Endodermal cell (in vitro differentiated cells): Measurements from ENCODE around the gene OMA1. TPM values are rescaled to one million over a fixed set of nuclear protein-coding genes. Genes with fewer than 3 reads are reported as not detected.
A peak's percentile ranks its signal among the peaks of the same experiment; 100 is the strongest.

ENCODE experiments used
- DNase-seq: peaks from one replicate; pipeline ENCODE4 v3.0.0-alpha.2; 2017
- H3K27ac ChIP-seq: 2 replicates; pipeline ENCODE4 v1.5.1; 2013; ENCODE audit warnings: mild to moderate bottlenecking, low read depth, low read length, moderate library complexity
- H3K27me3 ChIP-seq: 2 replicates; pipeline ENCODE4 v1.6.1; 2013; ENCODE audit warnings: mild to moderate bottlenecking, low read length, moderate library complexity; ENCODE audit not compliant: insufficient read depth, control insufficient read depth, poor library complexity, severe bottlenecking
- H3K36me3 ChIP-seq: 2 replicates; pipeline ENCODE4 v1.7.0; 2013; ENCODE audit warnings: mild to moderate bottlenecking, low read length, moderate library complexity; ENCODE audit not compliant: control insufficient read depth, insufficient read depth
- H3K4me1 ChIP-seq: one replicate; pipeline ENCODE4 v1.7.0; 2013; ENCODE audit warnings: low read length; ENCODE audit not compliant: control insufficient read depth, insufficient read depth
- H3K4me3 ChIP-seq: 2 replicates; pipeline ENCODE4 v1.5.1; 2013; ENCODE audit warnings: mild to moderate bottlenecking, low read length, moderate library complexity
- H3K9ac ChIP-seq: 2 replicates; pipeline ENCODE4 v1.6.1; 2013; ENCODE audit warnings: mild to moderate bottlenecking, low read length, moderate library complexity; ENCODE audit not compliant: poor library complexity, severe bottlenecking; ENCODE audit errors: extremely low read depth
- H3K9me3 ChIP-seq: 2 replicates; pipeline ENCODE4 v1.6.1; 2013; ENCODE audit warnings: mild to moderate bottlenecking, low read length, moderate library complexity; ENCODE audit not compliant: control insufficient read depth
- H3K27ac Mint-ChIP-seq: 2 replicates; pipeline ENCODE4 v1.8.0; 2020; ENCODE audit warnings: mixed read lengths
- H3K27me3 Mint-ChIP-seq: 2 replicates; pipeline ENCODE4 v1.8.0; 2021; ENCODE audit warnings: mild to moderate bottlenecking, mixed read lengths; ENCODE audit not compliant: insufficient read depth
- H3K36me3 Mint-ChIP-seq: 2 replicates; pipeline ENCODE4 v1.8.0; 2020; ENCODE audit warnings: low read depth, mixed read lengths
- H3K4me1 Mint-ChIP-seq: 2 replicates; pipeline ENCODE4 v1.8.0; 2020; ENCODE audit warnings: mixed read lengths
- H3K4me3 Mint-ChIP-seq: 2 replicates; pipeline ENCODE4 v1.8.0; 2020; ENCODE audit warnings: mild to moderate bottlenecking, moderate library complexity, mixed read lengths
- H3K9me3 Mint-ChIP-seq: 2 replicates; pipeline ENCODE4 v1.8.0; 2020; ENCODE audit warnings: mild to moderate bottlenecking, mixed read lengths
- CTCF ChIP-seq: fragments of 200-600 bp; sonication (generic); conservative IDR thresholded peaks from 2 replicates; pipeline ENCODE4 v1.5.0; 2021; ENCODE audit warnings: antibody characterized with exemption, mild to moderate bottlenecking
- WGBS, 2 experiments: methylation state at CpG; one replicate each; pipeline versions ENCODE4 v1.1.5 to v1.1.7; 2013; ENCODE audit warnings: missing lambda C conversion rate in 2 of 2, mixed read lengths in 1 of 2; ENCODE audit not compliant: insufficient coverage in 1 of 2, insufficient read length in 1 of 2; 5-methylcytosine and 5-hydroxymethylcytosine counted together
- total RNA-seq, 2 donors: library from RNA; stranded (reverse); fragmentation: NEBNext Ultra II Directional in 1 of 2; extraction: Animal tissue kit (Norgen Biotek cat#: 25700) in 1 of 2; gene quantifications; 2 replicates in 1 of 2; 3 replicates in 1 of 2; pipeline ENCODE4 v1.2.1, GENCODE V29; 2021

OMA1 gene
- total RNA-seq, 2 donors from 2014 or later, result 13.0 to 18.4 TPM

- H3K27me3 Mint-ChIP-seq, result no peaks in the 10 kb centered on the region
- no peaks in the 10 kb centered on the region for H3K27me3 ChIP-seq
- H3K27ac Mint-ChIP-seq, result no peak overlapping the region
- no peak for TF ChIP-seq CTCF
- H3K9me3 Mint-ChIP-seq, result no peaks in the 10 kb centered on the region
- no peak overlapping the region for H3K4me3 Mint-ChIP-seq
- no peaks in the 10 kb centered on the region for H3K9me3 ChIP-seq
- H3K27ac ChIP-seq, result no peak overlapping the region
- H3K4me1 ChIP-seq, result peaks cover 3% of the 10 kb centered on the region
- 96 to 100% methylated on average over 2 of the region's 2 CpGs for WGBS, 2 experiments
- H3K4me3 ChIP-seq, result no peak overlapping the region
- DNase-seq, result no peak
- no peak overlapping the region for H3K9ac ChIP-seq
- H3K36me3 ChIP-seq, result no peaks in the 10 kb centered on the region
- peaks cover 12% of the 10 kb centered on the region for H3K4me1 Mint-ChIP-seq
- no peaks in the 10 kb centered on the region for H3K36me3 Mint-ChIP-seq
Measured at GRCh38 chr1:58434607-58435006, 111.9 kb downstream of the OMA1 start.

GRCh38 chr1:58434181-58434580, 112.3 kb downstream of the OMA1 start:
- no peak overlapping the region for H3K9ac ChIP-seq
- H3K36me3 Mint-ChIP-seq, result no peaks in the 10 kb centered on the region

GRCh38 chr1:58432851-58433668, 113.5 kb downstream of the OMA1 start:
- H3K9ac ChIP-seq, result no peak overlapping the region
- peaks cover 6% of the 10 kb centered on the region for H3K4me1 Mint-ChIP-seq
- peak; percentile 89 for DNase-seq
- no peaks in the 10 kb centered on the region for H3K36me3 ChIP-seq
- H3K4me3 Mint-ChIP-seq, result no peak overlapping the region
- no peaks in the 10 kb centered on the region for H3K9me3 Mint-ChIP-seq
- no peaks in the 10 kb centered on the region for H3K36me3 Mint-ChIP-seq
- no peak for TF ChIP-seq CTCF
- 35 to 37% methylated on average over 5 to 9 of the region's 10 CpGs for WGBS, 2 experiments
- H3K27me3 Mint-ChIP-seq, result no peaks in the 10 kb centered on the region
- no peaks in the 10 kb centered on the region for H3K9me3 ChIP-seq
- no peak overlapping the region for H3K4me3 ChIP-seq
- H3K27ac ChIP-seq, result peak overlapping the region; percentile 40
- H3K27me3 ChIP-seq, result no peaks in the 10 kb centered on the region
- no peak overlapping the region for H3K27ac Mint-ChIP-seq
- H3K4me1 ChIP-seq, result peaks cover 3% of the 10 kb centered on the region

More at GRCh38 chr1:58434181-58434580, 112.3 kb downstream of the OMA1 start:
- Mint-ChIP-seq H3K4me3 (no peak overlapping the region), H3K4me1 (peaks cover 12% of the 10 kb centered on the region), H3K9me3 (no peaks in the 10 kb centered on the region), H3K27me3 (no peaks in the 10 kb centered on the region), H3K27ac (no peak overlapping the region)
- no peaks in the 10 kb centered on the region for H3K36me3 ChIP-seq
- DNase-seq, result no peak
- no peak overlapping the region for H3K4me3 ChIP-seq
- peaks cover 3% of the 10 kb centered on the region for H3K4me1 ChIP-seq
- no peak for TF ChIP-seq CTCF
- 77 to 100% methylated on average over 2 of the region's 2 CpGs for WGBS, 2 experiments
- no peaks in the 10 kb centered on the region for H3K27me3 ChIP-seq
- H3K9me3 ChIP-seq, result no peaks in the 10 kb centered on the region
- no peak overlapping the region for H3K27ac ChIP-seq
